ENCODE data around the gene ERG28. TPM values are rescaled to one million over a fixed set of nuclear protein-coding genes. Genes with fewer than 3 reads are reported as not detected.

ERG28 gene
- total RNA-seq, 2 experiments from 2014 or later = 9.8 to 24.0 TPM

GRCh38 chr14:75630695-75631452 is 29.8 kb downstream of the ERG28 start:
- ChIA-PET POLR2A (no interaction called here), CTCF (ENCODE audit: unreplicated experiment) (no interaction called here)
- no peaks in the 10 kb centered on the region for H4K20me1 ChIP-seq (ENCODE audit: insufficient read depth, low read length)
- H3K4me2 ChIP-seq (ENCODE audit: low read length) = no peak overlapping the region
- H3K4me3 ChIP-seq (ENCODE audit: low read depth, low read length, poor library complexity, severe bottlenecking) = no peak overlapping the region
- no peaks in the 10 kb centered on the region for H3K9me3 ChIP-seq (ENCODE audit: low read length)
- no peaks in the 10 kb centered on the region for H3K36me3 ChIP-seq (ENCODE audit: insufficient read depth, low read length)
- no peaks in the 10 kb centered on the region for H3K9me2 ChIP-seq (ENCODE audit: insufficient read depth, low read length)
- H2AFZ ChIP-seq (ENCODE audit: low read length) = no peak overlapping the region
- intact Hi-C loops (cut with micrococcal nuclease; ENCODE audit: unreplicated experiment) = no loop called here
- no peak overlapping the region for H3K27ac ChIP-seq (ENCODE audit: low read depth, low read length, poor library complexity, severe bottlenecking)
- TF ChIP-seq, protein P1, sequence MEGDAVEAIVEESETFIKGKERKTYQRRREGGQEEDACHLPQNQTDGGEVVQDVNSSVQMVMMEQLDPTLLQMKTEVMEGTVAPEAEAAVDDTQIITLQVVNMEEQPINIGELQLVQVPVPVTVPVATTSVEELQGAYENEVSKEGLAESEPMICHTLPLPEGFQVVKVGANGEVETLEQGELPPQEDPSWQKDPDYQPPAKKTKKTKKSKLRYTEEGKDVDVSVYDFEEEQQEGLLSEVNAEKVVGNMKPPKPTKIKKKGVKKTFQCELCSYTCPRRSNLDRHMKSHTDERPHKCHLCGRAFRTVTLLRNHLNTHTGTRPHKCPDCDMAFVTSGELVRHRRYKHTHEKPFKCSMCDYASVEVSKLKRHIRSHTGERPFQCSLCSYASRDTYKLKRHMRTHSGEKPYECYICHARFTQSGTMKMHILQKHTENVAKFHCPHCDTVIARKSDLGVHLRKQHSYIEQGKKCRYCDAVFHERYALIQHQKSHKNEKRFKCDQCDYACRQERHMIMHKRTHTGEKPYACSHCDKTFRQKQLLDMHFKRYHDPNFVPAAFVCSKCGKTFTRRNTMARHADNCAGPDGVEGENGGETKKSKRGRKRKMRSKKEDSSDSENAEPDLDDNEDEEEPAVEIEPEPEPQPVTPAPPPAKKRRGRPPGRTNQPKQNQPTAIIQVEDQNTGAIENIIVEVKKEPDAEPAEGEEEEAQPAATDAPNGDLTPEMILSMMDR (conservative IDR thresholded peaks at IDR 0.05; ENCODE audit: low read length) = no peak
- TF ChIP-seq EZH2phosphoT487 (IDR thresholded peaks at IDR 0.05; ENCODE audit: borderline replicate concordance, low read depth, low read length) = no peak
- BruUV-seq (replicated peaks) = no TSS peak
- H3K79me2 ChIP-seq (ENCODE audit: insufficient read depth, low read depth, low read length) = no peaks in the 10 kb centered on the region
- H3K4me1 ChIP-seq (ENCODE audit: insufficient read depth, low read length, poor library complexity, severe bottlenecking) = no peaks in the 10 kb centered on the region
- DNase-seq (ENCODE audit: low spot score) = no peak

GRCh38 chr14:75628816-75629215 is 31.9 kb downstream of the ERG28 start:
- no peaks in the 10 kb centered on the region for H3K79me2 ChIP-seq (ENCODE audit: insufficient read depth, low read depth, low read length)
- ChIA-PET POLR2A (interaction anchor here (2.1 kb wide), 1 partner anchor 32 kb away, joined by 7 read pairs; the partner anchor contains the start of genes ERG28 and TTLL5), CTCF (ENCODE audit: unreplicated experiment) (no interaction called here)
- BruUV-seq (replicated peaks) = no TSS peak
- H4K20me1 ChIP-seq (ENCODE audit: insufficient read depth, low read length) = no peaks in the 10 kb centered on the region
- H3K9me2 ChIP-seq (ENCODE audit: insufficient read depth, low read length) = no peaks in the 10 kb centered on the region
- no peak overlapping the region for H2AFZ ChIP-seq (ENCODE audit: low read length)
- H3K4me1 ChIP-seq (ENCODE audit: insufficient read depth, low read length, poor library complexity, severe bottlenecking) = peaks cover 2% of the 10 kb centered on the region
- no peak overlapping the region for H3K4me3 ChIP-seq (ENCODE audit: low read depth, low read length, poor library complexity, severe bottlenecking)
- H3K36me3 ChIP-seq (ENCODE audit: insufficient read depth, low read length) = no peaks in the 10 kb centered on the region
- no peak overlapping the region for H3K4me2 ChIP-seq (ENCODE audit: low read length)
- no peaks in the 10 kb centered on the region for H3K9me3 ChIP-seq (ENCODE audit: low read length)
- H3K27ac ChIP-seq (ENCODE audit: low read depth, low read length, poor library complexity, severe bottlenecking) = no peak overlapping the region
- TF ChIP-seq, protein P1 (conservative IDR thresholded peaks at IDR 0.05; ENCODE audit: low read length) = no peak
- no peak for TF ChIP-seq EZH2phosphoT487 (IDR thresholded peaks at IDR 0.05; ENCODE audit: borderline replicate concordance, low read depth, low read length)
- DNase-seq (ENCODE audit: low spot score) = no peak
- intact Hi-C loops (cut with micrococcal nuclease; ENCODE audit: unreplicated experiment) = no loop called here

- no peaks in the 10 kb centered on the region for H4K20me1 ChIP-seq (ENCODE audit: insufficient read depth, low read length)
- no peaks in the 10 kb centered on the region for H3K36me3 ChIP-seq (ENCODE audit: insufficient read depth, low read length)
- no peaks in the 10 kb centered on the region for H3K9me3 ChIP-seq (ENCODE audit: low read length)
- ChIA-PET POLR2A (interaction anchor here (2.1 kb wide), 1 partner anchor 33 kb away, joined by 7 read pairs; the partner anchor contains the start of genes ERG28 and TTLL5), CTCF (ENCODE audit: unreplicated experiment) (no interaction called here)
- H3K4me2 ChIP-seq (ENCODE audit: low read length) = no peak overlapping the region
- no TSS peak for BruUV-seq (replicated peaks)
- H3K9me2 ChIP-seq (ENCODE audit: insufficient read depth, low read length) = no peaks in the 10 kb centered on the region
- H3K4me3 ChIP-seq (ENCODE audit: low read depth, low read length, poor library complexity, severe bottlenecking) = no peak overlapping the region
- H2AFZ ChIP-seq (ENCODE audit: low read length) = no peak overlapping the region
- no peak for DNase-seq (ENCODE audit: low spot score)
- H3K79me2 ChIP-seq (ENCODE audit: insufficient read depth, low read depth, low read length) = no peaks in the 10 kb centered on the region
- TF ChIP-seq EZH2phosphoT487 (IDR thresholded peaks at IDR 0.05; ENCODE audit: borderline replicate concordance, low read depth, low read length) = no peak
- TF ChIP-seq, protein P1 (conservative IDR thresholded peaks at IDR 0.05; ENCODE audit: low read length) = no peak
- intact Hi-C loops (cut with micrococcal nuclease; ENCODE audit: unreplicated experiment) = no loop called here
- H3K27ac ChIP-seq (ENCODE audit: low read depth, low read length, poor library complexity, severe bottlenecking) = no peak overlapping the region
- H3K4me1 ChIP-seq (ENCODE audit: insufficient read depth, low read length, poor library complexity, severe bottlenecking) = peaks cover 11% of the 10 kb centered on the region
Observed at GRCh38 chr14:75627406-75627805, 33.3 kb downstream of the ERG28 start.
